Erythroblast (primary cell): ENCODE data around the gene ACTR10.

Experiments
- DNase-seq, 2 experiments: peaks; one replicate each; lab custom pipeline; 2025; lab: John Stamatoyannopoulos, UW
- GATA1 ChIP-seq: IDR thresholded peaks from 2 replicates; pipeline ENCODE4 v1.6.1; 2011; ENCODE audit warnings: low read depth, mild to moderate bottlenecking, control low read depth, low read length, moderate library complexity
- POLR2A ChIP-seq: IDR thresholded peaks from 2 replicates; pipeline ENCODE4 v1.6.1; 2011; ENCODE audit warnings: mild to moderate bottlenecking, low read length

ACTR10 gene

DNA sequence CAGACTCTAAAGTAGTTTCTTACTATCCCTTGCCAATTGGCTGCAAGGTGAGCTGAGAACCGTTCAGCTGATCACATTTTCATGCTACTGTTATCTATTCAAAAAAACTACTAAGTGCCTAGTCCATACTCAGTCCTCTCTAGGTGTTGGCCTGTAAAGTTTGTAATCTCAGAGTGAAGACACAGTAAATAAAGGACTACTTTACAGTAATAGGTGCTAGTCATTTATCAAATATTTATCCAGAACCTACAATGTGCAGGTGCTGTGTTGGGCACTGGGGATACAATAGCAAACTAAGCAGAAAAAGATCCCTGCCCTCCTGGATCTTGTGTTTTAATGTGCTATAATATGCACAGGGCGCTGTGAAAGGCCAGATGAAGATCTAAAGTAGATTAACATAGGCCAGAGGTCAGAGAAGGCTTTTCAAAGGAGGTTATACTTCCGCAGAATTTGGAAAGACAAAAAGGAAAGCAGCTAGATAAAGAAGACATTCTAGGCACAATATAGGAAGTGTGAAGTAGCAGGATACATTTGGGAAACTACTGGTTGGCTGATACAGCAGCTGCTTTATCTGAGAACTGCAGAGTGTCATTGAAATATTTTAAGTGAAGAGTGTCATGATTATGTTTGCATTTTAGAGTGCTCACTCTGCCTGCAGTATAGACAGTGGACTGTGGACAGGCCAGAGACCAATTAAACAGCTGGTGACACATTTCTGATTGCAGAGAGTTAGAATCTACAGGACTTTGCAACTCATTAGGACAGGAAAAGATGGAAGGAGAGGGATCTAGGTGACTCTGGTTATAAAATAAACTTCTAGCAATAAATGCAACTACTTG, 8.0 kb upstream of the ACTR10 start:
- TF ChIP-seq POLR2A (no peak), GATA1 (no peak)
- peak; percentile 12 to 30 for DNase-seq

DNA sequence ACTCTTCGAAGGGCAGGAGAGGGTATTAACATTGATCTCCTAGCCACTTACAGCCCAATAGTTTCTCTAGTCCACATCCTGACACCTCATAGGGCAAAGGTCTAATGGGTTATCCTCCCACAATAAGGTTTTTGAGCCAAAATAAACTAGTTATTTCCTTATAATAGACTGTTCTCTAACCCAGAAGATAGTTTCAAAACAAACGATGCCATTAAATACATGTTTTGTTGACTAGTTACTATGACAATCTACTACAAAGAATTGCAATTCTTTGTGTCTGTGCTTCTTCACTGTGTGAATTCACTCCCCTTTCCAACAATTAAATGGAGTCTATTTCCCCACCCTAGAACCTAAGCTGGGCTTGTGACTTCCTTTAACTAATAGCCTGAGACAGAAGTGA, 6.4 kb upstream of the ACTR10 start:
- TF ChIP-seq GATA1 (no peak), POLR2A (no peak)

DNA sequence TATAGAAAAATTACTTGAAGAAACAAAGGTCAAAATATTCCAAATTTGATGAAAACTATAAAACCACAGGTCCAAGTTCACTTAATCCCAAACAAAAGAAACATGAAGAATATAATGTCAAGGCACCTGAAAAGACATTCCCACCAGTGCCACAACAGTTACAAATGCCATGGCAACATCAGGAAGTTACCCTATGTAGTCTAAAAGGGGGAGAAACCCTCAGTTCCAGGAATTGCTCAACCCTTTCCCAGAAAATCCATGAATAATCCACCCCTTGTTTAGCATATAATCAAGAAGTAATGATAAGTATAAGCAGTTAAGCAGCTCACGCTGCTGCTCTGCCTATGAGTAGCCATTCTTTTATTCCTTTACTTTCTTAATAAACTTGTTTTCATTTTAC, 3.8 kb upstream of the ACTR10 start:
- no peak for TF ChIP-seq POLR2A
- TF ChIP-seq GATA1: no peak
- peak in 1 of 2 experiments; percentile 7 for DNase-seq

More for the DNA sequence above, 6.4 kb upstream of the ACTR10 start:
- DNase-seq: no peak

DNA sequence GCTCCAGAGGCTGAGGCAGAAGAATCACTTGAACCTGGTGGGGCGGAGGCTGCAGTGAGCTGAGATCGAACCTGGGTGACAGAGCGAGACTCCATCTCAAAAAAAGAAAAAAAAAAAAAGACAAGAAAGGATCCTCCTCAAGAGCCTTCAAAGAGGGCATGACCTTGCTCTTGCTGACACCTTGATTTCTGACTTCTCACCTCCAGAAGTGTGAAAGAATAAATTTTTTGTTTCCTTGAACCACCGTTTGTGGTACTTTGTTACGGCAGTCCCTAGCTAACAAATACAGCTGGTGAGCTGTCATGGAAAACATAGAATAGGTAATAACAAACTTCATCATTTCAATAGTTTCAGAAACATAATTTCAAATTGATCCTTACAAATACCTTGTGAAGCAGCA, 1.9 kb upstream of the ACTR10 start:
- DNase-seq: no peak
- TF ChIP-seq POLR2A (no peak), GATA1 (no peak)

DNA sequence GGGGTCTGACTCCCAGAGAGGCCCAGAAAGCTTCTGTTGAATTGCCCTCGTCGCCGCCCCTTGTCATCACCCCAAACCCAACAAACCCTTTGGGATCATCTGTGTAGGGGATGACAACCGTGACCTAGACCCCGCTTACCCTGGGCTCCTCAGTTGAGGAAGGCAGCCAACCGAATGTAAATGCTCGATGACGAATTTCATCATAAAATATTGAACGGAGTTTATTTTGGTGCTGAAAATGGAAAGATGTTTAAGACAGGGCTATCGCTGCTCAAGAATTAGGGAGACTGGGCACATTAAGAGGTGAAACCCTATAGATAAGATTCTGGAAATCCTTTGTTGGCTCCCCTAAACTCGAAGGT, 512 bp downstream of the ACTR10 start:
- no peak for DNase-seq
- TF ChIP-seq GATA1: no peak
- no peak for TF ChIP-seq POLR2A

DNA sequence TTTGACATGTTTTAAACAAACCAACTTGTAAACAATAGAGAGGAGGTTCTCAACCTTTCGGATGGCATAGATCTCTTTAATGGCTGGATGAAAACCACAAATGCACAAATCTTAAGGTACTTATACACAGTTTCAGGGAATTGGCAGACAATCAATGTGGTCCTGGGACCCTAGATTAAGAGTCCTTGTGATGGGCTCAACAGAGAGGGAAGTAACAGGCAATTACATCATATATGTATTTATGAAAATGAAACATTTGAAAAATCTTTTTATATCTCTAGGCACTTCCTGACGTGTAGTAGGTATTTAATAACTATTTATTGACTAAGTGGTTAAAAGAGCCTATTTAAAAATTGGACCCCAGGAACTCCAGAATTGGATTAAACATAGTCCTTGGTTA, 897 bp downstream of the ACTR10 start:
- TF ChIP-seq POLR2A: no peak
- TF ChIP-seq GATA1: no peak
- DNase-seq: peak; percentile 47 to 63

DNA sequence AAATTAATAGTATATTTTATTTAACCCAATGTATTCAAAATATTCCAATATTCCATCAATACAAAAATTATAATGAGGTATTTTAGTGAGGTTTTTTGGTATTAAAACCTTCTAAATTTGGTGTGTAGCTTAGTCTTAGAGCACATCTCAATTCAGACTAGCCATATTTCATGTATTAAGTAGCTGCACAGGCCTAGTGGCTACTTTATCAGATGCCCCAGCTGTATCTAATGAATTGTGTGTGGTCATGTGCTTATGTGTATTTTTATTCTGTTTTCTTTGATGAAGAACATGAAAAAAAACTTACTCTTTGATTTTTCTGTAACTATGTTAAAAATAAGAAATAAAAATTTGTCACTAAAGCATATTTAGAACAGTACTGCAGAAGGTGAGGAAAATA, 13.2 kb downstream of the ACTR10 start:
- DNase-seq: peak; percentile 18 to 56
- no peak for TF ChIP-seq GATA1
- TF ChIP-seq POLR2A: no peak

DNA sequence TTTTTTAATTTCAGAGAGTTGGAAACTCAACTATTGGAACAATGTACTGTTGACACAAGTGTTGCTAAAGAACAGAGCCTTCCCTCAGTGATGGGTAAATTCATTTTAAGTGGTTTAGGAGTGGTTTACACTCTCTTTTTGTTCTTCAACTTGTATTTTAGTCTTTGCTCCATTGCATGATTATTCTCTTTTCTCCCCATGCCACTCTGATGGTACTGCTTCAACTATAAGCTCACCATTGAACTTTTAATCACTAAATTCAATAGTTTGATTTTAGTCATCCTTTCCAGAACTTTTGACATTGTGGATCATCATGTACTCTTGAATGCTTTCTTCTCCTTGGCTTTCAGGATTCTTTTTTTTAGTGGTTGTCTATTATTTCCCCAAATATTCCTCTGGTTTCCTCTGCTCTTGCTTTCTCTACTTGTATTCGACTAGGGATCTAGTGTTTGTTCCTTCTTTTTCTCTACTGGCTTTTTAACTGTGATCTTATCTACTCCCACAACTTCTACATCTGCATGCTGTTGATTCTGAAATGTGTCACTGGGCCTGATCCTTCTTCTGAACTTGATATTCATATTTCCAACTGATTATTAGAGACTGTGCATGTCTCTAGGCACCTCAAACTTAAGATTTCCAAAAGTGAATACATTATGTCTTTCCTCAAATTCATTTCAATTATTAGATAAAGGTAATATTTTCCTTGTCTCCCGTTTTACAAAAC, 15.4 kb downstream of the ACTR10 start:
- TF ChIP-seq GATA1: no peak
- no peak for TF ChIP-seq POLR2A
- DNase-seq: peak; percentile 21 to 56

DNA sequence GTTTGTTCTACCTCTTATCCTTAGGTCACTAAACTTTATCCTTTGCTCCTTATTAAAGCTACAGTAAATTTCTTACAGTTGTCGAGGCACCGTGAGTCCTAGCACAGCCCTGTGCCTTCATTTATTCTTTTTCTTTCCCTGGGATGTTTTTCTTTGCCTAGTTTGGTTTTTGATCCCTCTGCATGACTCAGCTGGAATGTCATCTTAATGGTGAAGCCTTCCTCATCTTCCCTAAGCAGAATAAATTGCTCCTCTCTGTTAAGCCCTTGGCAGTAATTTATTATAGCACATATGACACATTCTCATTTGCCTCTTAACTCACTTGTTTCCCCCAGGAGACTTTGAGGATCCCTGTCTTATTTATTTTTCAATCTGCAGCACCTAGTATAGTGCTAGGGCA, 16.6 kb downstream of the ACTR10 start:
- DNase-seq: no peak
- TF ChIP-seq POLR2A (no peak), GATA1 (no peak)

DNA sequence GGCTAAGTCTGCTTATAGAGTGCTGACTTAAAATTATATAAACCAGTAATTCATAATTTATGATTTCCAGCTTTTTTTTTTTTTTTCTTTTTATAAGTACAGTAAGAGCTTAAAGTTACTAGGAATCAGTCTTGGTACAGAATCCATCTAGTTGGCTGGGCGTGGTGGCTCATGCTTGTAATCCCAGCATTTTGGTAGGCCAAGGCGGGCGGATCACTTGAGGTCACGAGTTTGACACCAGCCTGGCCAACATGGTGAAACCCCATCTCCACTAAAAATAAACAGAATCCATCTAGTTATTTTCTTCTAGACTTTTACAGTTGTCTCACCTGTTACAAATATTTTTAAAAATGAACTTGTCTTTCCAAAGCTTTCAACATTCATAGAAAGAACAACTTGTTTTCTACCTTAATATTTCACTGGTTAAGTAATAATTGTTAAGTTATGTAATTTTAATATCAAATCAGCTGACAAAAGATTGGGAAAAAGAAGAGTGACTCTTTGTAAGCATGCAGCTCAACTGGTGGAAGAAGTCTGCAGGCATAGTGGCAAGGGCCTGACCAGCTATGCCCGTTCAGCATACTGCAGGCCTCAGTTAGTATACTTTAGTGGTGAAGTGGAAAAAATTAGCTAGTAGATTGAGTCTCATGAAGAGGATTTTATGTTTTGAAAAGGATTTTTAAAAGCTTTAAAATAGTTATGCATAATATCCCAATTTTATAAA, 27.3 kb downstream of the ACTR10 start:
- TF ChIP-seq GATA1: no peak
- TF ChIP-seq POLR2A: no peak
- DNase-seq: no peak

DNA sequence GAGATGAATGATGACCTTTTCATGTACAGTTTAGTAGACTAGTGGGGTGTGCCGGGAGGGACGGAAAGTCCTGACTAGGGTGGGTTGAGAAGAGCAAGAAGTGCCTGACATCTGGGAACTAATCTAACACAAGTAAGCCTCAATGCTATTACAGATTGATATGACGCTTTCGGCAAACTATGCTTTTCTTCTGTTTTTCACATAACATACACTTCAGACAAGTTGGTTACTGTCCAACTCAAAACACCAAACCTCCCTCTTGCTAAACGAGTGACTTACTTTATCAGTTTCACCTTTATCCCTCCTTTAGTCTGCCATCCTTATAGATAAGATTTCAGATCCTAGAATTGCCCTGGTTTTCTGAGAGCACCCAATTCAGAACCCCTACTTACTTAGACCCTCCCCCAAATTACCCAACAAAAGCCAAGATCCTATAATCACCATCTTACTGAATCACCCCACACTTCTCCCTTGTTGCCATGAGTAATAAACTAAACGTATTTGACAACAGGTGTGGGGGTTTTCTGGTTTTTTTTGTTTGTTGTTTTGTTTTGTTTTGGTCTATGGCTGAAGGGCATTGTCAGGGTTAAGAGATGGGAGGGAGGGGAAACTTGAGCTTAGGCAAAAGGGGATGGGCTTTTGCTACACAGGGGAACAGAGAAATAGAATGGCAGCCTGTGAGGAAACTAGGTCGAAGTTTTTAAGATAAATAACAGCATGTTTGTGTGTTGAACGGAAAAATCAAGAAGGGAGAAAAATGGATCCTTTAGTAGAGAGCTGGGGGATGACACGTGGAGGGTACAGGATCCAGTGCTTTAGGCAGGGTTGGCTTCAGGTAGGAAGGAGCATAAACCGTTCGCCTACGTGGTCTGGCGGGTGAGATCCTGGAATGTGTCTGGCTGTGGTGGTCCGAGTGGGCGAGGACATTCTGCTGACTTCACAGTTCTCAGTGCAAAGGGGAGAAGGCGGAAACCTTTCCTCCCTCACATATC, 38.6 kb downstream of the ACTR10 start:
- peak; percentile 47 to 52 for DNase-seq
- TF ChIP-seq GATA1 (no peak), POLR2A (no peak)

DNA sequence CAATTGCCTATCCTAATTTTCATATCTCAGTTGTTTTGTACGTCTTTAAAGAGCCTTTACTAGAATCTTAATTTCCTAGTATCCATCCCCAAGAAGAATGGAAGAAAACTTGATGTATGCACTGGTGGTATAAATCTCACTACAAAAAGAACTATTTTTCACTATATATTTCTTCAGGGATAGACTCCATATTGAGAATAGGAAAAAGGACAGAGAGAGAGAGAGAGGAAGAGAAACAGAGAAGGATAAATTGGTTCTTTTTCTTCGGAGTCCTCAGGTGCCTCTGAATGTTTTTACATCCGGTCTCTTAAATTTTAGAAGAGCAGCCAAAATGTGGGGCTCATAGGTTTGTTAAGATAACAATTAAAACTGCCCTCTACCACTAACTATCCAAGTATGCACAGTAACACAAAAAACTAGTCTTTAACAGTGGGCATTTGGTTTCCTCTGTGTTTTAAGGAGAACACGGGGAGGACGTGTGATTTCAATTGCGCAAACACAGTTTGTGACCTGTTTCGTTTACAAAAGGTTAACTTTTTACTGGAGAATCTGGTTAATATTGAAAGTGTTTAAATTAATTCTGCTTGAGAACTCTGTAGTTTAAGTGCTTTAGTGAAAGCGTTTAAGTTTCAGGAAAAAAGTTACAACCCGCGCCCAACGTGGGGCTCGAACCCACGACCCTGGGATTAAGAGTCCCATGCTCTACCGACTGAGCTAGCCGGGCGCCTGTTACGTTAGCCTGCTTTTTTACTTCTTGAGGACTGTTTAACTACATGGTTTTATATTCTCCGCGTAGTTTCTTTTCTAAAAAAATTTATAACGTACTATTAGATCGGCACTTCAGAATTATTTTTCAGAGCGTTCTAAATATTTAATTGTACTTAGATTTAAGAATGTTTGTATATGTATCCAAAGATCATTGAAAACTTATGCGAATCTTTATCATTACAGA, 39.6 kb downstream of the ACTR10 start:
- TF ChIP-seq POLR2A (no peak), GATA1 (no peak)
- peak; percentile 82 to 92 for DNase-seq
